Natural killer cell (primary cell): Measurements from ENCODE around the gene TBC1D22A. TPM values are rescaled to one million over a fixed set of nuclear protein-coding genes. Genes with fewer than 3 reads are reported as not detected.

ENCODE experiments used
- ATAC-seq, 3 donors: fragments of 150-1000 bp in 2 of 3; fragments of 200-7000 bp in 1 of 3; cut with Tn5 transposase; 1 replicate in 1 of 3; 2 replicates in 2 of 3; pipeline ENCODE4 v1.10.0; 2021; ENCODE audit warnings: mild to moderate bottlenecking in 2 of 3, moderate library complexity in 2 of 3
- DNase-seq, 2 donors: peaks; one replicate each; pipeline versions ENCODE4 v3.0.0 to v3.0.0-alpha.2; 2013 to 2021; ENCODE audit warnings: mixed read lengths in 1 of 2
- H3K27ac ChIP-seq: one replicate; pipeline ENCODE4 v1.5.1; 2013; ENCODE audit warnings: mild to moderate bottlenecking, low read length
- H3K27me3 ChIP-seq: one replicate; pipeline ENCODE4 v1.6.1; 2013; ENCODE audit warnings: low read length; ENCODE audit not compliant: control insufficient read depth, insufficient read depth
- H3K36me3 ChIP-seq: one replicate; pipeline ENCODE4 v1.6.1; 2013; ENCODE audit warnings: low read length; ENCODE audit not compliant: control insufficient read depth, insufficient read depth
- H3K4me1 ChIP-seq: one replicate; pipeline ENCODE4 v1.6.1; 2013; ENCODE audit warnings: low read length; ENCODE audit not compliant: control insufficient read depth, insufficient read depth
- H3K4me3 ChIP-seq: one replicate; pipeline ENCODE4 v1.5.1; 2013; ENCODE audit warnings: low read length
- H3K9me3 ChIP-seq: one replicate; pipeline ENCODE4 v1.6.1; 2013; ENCODE audit warnings: low read length; ENCODE audit not compliant: control insufficient read depth, insufficient read depth
- H3K27ac Mint-ChIP-seq, 2 donors: one replicate each; pipeline ENCODE4 v1.8.0; 2022; ENCODE audit warnings: mild to moderate bottlenecking in 2 of 2, mixed read lengths in 2 of 2, moderate library complexity in 1 of 2
- H3K27me3 Mint-ChIP-seq, 2 donors: one replicate each; pipeline ENCODE4 v1.8.0; 2022; ENCODE audit warnings: low read depth in 2 of 2, mixed read lengths in 2 of 2
- H3K36me3 Mint-ChIP-seq: one replicate; pipeline ENCODE4 v1.8.0; 2022; ENCODE audit warnings: mixed read lengths
- H3K4me1 Mint-ChIP-seq, 2 donors: one replicate each; pipeline ENCODE4 v1.8.0; 2022; ENCODE audit warnings: mixed read lengths in 2 of 2
- H3K4me3 Mint-ChIP-seq: one replicate; pipeline ENCODE4 v1.8.0; 2022; ENCODE audit warnings: mild to moderate bottlenecking, moderate library complexity, mixed read lengths
- H3K9me3 Mint-ChIP-seq, 2 donors: one replicate each; pipeline ENCODE4 v1.8.0; 2022; ENCODE audit warnings: mixed read lengths in 2 of 2
- WGBS: methylation state at CpG from one replicate; pipeline ENCODE4 v1.1.7; 2013; ENCODE audit warnings: missing lambda C conversion rate; ENCODE audit not compliant: insufficient coverage; 5-methylcytosine and 5-hydroxymethylcytosine counted together
- intact Hi-C: fragments of 100-400 bp; cut with micrococcal nuclease; formaldehyde crosslinking; loops from one replicate; pipeline ENCODE4 v1.14.2; 2022
- total RNA-seq, 4 donors: library from RNA; stranded (reverse); fragments of 120-200 nt in 1 of 4; gene quantifications; one replicate each; pipeline versions ENCODE4 v1.2.3 to v1.2.4, GENCODE V29; 2013 to 2022
- TF ChIP-seq, protein P1 (sequence below): fragments of 200-600 bp; IDR thresholded peaks from one replicate; pipeline ENCODE4 v1.8.0; 2022; ENCODE audit warnings: antibody characterized with exemption

Gene TBC1D22A
- total RNA-seq, 3 donors from 2014 or later (not counting 1 experiment from before 2014, with no cell fraction given): 47.4 to 53.7 (median 53.2) TPM

DNA sequence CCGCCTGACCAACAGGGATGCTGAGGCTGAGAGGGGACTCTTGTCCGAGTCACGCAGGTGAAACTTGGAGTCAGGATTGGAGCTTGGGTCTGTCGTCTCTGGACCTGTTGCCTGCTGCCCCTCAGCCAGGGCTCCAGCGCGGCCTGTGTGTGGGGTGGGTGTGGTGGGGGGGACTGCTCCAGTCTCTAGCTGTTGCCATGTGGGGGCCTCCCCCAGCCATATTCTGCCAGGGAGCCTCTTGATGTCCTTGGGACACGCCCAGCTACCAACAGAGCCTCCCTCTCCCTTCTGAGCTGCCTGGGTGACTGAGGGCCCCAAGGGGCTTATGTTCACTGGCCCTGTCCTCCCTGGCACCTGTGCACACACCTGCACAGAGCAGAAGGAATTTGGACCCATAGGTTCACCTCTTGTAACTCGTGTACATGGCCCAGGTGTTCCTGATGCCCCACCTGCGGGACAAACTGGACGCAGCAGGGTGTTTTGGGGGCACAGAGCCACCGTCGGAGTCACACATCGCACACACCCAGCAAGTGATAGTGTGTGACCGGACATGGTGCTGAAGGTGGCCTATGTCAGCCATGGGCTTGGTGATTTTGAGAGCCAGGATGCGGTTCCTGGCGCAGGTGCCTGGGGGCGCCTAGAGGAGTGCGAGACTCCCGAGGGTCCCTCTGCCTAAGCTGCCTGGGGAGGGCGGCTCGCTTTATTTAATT is 252.3 kb downstream of the TBC1D22A start:
- H3K4me3 Mint-ChIP-seq: no peak overlapping the region
- H3K4me1 Mint-ChIP-seq: peaks cover 49 to 75% of the 10 kb centered on the region in 2 donors
- WGBS: 97% methylated on average over 21 of the region's 21 CpGs
- TF ChIP-seq, protein P1, sequence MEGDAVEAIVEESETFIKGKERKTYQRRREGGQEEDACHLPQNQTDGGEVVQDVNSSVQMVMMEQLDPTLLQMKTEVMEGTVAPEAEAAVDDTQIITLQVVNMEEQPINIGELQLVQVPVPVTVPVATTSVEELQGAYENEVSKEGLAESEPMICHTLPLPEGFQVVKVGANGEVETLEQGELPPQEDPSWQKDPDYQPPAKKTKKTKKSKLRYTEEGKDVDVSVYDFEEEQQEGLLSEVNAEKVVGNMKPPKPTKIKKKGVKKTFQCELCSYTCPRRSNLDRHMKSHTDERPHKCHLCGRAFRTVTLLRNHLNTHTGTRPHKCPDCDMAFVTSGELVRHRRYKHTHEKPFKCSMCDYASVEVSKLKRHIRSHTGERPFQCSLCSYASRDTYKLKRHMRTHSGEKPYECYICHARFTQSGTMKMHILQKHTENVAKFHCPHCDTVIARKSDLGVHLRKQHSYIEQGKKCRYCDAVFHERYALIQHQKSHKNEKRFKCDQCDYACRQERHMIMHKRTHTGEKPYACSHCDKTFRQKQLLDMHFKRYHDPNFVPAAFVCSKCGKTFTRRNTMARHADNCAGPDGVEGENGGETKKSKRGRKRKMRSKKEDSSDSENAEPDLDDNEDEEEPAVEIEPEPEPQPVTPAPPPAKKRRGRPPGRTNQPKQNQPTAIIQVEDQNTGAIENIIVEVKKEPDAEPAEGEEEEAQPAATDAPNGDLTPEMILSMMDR: no peak
- H3K27me3 Mint-ChIP-seq: no peaks in the 10 kb centered on the region
- H3K4me1 ChIP-seq: peaks cover 10% of the 10 kb centered on the region
- H3K27ac ChIP-seq: no peak overlapping the region
- no peak for DNase-seq
- H3K27ac Mint-ChIP-seq: no peak overlapping the region
- intact Hi-C loops: no loop called here
- no peaks in the 10 kb centered on the region for H3K9me3 ChIP-seq
- no peaks in the 10 kb centered on the region for H3K36me3 Mint-ChIP-seq
- peaks cover 5% of the 10 kb centered on the region for H3K36me3 ChIP-seq
- H3K9me3 Mint-ChIP-seq: no peaks in the 10 kb centered on the region
- ATAC-seq: no peak
- H3K27me3 ChIP-seq: no peaks in the 10 kb centered on the region
- H3K4me3 ChIP-seq: no peak overlapping the region

DNA sequence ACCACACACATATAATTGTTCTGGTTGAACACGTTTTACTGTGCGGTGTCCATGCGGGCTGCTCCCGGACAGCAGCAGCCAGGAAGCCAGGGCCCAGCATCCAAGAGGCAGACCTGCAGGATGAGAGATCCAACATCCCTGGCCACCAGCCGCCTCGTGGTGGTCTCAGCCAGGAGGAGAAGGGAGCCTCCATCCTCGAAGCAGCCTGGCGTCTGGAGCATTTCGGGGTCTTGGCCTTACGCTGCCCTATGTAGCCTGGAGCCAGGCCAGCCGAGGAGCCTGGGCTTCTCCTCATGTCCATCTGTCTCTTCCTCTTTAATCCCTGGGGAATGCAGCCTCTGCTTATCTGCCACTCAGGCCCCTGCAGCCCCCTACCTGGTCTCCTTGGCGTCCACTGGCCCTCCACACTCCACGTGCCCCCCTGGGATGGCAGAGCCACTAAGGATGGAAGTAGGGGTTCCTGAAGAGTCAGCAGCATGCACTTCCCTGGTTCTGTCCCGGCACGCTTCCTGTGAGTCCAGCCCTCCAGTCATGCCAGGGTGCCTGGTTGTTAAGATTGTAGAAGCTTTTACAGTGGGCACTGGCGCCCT is 253.2 kb downstream of the TBC1D22A start:
- whole genome bisulfite sequencing: 99% methylated on average over 16 of the region's 16 CpGs
- TF ChIP-seq, protein P1: no peak
- Histone ChIP-seq H3K4me1 (peaks cover 10% of the 10 kb centered on the region), H3K27ac (no peak overlapping the region), H3K27me3 (no peaks in the 10 kb centered on the region), H3K4me3 (no peak overlapping the region), H3K36me3 (peaks cover 4% of the 10 kb centered on the region), H3K9me3 (peaks cover 5% of the 10 kb centered on the region)
- DNase-seq: no peak
- H3K27me3 Mint-ChIP-seq: no peaks in the 10 kb centered on the region
- no peak for ATAC-seq
- H3K27ac Mint-ChIP-seq: no peak overlapping the region
- H3K4me1 Mint-ChIP-seq: peaks cover 55 to 80% of the 10 kb centered on the region in 2 donors
- H3K36me3 Mint-ChIP-seq: no peaks in the 10 kb centered on the region
- no peaks in the 10 kb centered on the region for H3K9me3 Mint-ChIP-seq
- intact Hi-C loops: no loop called here
- H3K4me3 Mint-ChIP-seq: no peak overlapping the region

DNA sequence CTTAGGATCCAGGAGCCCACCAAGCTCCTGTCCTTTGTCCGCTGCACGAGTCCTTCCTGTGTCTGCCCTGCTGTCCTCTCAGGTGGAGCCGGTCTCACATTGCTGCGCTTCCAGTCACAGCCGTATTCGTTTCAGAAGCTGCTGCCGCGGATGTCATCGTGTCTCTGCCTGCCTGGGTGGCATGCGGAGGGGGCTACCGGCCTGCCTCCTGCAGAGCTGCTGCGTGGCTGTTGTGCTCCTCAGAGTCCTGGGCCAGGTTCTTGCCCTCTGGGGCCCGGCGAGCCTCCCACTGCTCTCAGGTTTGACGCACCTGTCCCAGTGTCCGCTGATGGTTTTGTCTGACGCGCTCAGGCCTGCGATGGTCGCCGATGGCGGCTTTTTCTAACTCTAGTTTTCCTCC is 254.2 kb downstream of the TBC1D22A start:
- Mint-ChIP-seq H3K36me3 (no peaks in the 10 kb centered on the region), H3K4me3 (no peak overlapping the region), H3K9me3 (no peaks in the 10 kb centered on the region), H3K27ac (no peak overlapping the region), H3K4me1 (peaks cover 55 to 76% of the 10 kb centered on the region in 2 donors), H3K27me3 (no peaks in the 10 kb centered on the region)
- Histone ChIP-seq H3K27ac (no peak overlapping the region), H3K4me1 (peaks cover 10% of the 10 kb centered on the region), H3K9me3 (peaks cover 14% of the 10 kb centered on the region), H3K27me3 (no peaks in the 10 kb centered on the region), H3K4me3 (no peak overlapping the region), H3K36me3 (peaks cover 4% of the 10 kb centered on the region)
- intact Hi-C loops: no loop called here
- WGBS: over 99% methylated on average over 22 of the region's 22 CpGs
- TF ChIP-seq, protein P1: no peak
- ATAC-seq (no peak), DNase-seq (no peak)
